ENCODE results near the gene GATB.

The GATB gene

DNA sequence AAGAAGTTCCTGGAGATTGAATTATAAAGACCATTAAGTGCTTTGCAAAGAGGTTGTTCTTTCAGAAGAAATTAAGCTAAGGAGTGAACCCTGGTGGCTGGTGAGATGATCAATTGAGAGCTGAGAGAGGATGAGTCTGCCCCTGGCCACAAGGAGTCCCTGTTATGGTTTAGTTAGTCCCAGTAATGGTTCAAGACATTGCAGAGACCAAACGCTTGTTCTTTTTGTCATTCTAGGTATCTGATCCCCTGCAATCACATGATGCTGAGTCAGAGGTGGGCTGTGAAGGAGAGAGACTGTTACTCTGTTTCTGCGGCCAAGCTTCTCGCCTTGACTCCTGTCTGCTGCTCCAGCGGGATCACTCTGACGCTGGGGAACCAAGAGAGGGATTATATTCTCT is 114.5 kb downstream of the GATB start:
- FAIRE-seq = no peak

DNA sequence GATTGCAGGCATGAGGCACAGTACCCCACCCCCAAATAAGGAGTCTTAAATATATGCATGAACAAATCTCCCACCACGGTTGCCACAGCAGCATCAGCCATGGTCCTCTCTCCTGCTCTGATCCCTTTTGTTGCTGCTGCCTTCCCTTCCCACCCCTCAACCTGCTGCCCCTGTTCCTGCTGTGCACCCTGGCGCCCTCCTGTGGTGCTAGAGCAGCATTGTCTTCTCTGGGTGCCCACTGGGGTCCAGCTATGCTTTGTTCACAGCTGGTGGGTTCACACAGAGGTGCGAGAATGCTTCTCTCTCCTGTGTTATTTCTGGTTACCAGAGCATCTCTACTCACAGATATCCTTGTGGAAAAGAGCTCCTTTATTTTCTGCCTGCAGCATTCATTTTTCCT is 116.2 kb downstream of the GATB start:
- FAIRE-seq = no peak

DNA sequence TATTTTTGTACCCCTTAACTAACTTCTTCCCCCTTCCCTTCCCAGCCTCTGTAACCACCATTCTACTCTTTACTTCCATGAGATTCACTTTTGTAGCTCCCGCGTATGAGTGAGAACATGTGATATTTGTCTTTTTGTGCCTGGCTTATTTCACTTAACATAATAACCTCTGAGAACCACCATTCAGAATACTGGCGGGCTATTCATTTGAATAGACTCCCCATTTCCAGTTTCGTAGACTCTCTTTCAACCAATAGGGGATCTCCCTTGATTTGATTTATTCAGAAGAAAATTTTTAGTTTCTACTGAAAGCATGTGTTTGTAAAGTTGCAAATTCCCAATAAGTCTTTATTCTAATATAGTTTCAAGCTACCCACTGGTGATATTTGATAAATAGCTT is 117.2 kb downstream of the GATB start:
- no peak for FAIRE-seq

DNA sequence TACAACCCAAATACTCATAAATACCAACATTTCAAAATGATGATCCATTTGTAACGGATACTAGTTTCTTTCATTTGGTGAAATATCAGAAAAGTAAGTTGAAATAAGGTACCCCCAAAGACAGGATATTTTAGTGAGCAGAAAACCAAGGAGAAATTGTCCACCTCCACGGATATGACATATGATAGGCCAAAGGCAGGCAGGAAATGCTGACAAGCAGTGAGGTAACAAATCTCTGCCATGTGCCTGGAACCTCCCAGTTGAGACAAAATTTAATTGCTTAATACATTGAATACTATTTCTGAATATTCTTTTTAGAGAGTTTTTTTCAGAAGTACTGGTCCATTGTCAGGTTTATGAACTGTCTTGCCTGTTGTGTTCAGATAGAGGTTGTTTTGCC is 118.8 kb downstream of the GATB start:
- no peak for FAIRE-seq

DNA sequence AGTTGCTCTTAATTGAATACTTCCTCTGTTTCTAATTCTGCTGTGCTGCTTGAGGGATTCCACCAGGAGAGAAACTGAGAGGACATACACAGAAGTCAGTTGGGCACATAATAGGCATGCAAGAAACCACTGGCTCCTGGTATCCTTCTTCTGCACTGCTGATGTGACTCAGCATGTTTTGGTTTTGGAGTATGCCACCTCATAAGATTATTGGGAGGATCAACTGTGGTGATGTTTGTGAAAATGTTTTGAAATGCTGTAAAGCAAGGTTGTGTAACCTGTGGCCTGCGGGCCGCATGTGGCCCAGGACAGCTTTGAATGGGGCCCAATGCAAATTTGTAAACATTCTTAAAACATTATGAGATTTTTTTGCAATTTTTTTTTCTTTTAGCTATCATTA is 119.6 kb downstream of the GATB start:
- FAIRE-seq = no peak

DNA sequence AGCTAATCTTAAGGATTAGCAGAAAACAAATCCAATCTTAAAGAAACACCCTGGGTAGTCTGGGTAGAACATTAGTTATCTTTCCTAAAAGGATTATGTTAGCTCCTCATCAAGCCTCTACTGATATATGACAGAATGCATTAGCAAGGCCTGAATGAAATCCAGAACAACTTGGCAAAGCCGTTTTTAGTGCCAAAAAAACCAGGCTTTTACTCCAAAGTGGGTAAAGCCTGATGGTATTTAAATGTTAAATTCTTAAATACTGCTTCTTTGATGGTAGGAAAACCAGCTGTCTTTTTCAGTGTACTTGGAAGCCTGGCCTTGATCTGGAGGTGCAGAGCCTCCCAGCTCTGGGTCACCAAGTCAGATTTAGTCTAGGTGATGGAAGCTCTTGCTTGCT is 120.4 kb downstream of the GATB start:
- FAIRE-seq = no peak

DNA sequence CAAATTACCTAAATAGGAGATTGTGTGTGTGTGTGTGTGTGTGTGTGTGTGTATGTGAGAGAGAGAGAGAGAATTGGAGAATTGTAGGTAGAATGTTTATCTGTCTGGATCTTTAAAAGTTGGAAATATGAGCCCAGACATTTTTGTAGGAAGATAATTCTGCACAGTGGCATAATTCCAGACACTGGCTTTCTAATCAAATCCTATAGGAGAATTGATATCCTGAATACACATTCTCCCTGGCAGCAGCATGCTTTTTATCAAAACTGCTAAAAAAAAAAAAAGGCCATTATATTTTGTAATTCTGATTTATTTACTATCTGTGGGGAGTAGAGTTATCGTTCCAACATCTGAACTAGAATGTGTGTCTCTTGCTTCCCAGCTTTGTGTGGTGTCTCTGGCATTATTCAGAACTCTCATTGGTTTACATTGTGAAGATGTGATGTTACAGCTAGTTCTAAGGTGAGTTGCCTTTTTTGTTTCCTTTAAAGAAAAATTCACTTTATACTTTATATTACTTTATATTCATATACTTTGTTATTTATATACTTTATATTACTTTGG is 122.4 kb downstream of the GATB start:
- no peak for FAIRE-seq

DNA sequence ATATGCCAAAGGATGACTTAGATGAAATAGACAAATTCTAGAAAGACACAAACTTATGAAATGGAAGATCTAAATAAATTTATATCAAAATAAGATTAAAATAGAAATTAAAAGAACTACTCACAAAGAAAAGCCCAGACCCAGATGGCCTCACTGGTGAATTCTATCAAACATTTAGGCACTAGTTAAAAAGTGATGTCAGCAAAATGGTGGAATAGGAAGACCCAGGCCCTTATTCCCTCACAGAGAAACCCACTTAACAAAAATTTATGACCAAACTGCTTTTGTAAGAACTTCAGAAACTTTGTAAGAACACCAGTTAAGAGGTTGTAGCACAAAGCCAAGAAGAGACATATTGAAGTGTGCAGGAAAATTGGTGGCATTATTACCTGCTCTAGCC is 129.5 kb downstream of the GATB start:
- no peak for FAIRE-seq

DNA sequence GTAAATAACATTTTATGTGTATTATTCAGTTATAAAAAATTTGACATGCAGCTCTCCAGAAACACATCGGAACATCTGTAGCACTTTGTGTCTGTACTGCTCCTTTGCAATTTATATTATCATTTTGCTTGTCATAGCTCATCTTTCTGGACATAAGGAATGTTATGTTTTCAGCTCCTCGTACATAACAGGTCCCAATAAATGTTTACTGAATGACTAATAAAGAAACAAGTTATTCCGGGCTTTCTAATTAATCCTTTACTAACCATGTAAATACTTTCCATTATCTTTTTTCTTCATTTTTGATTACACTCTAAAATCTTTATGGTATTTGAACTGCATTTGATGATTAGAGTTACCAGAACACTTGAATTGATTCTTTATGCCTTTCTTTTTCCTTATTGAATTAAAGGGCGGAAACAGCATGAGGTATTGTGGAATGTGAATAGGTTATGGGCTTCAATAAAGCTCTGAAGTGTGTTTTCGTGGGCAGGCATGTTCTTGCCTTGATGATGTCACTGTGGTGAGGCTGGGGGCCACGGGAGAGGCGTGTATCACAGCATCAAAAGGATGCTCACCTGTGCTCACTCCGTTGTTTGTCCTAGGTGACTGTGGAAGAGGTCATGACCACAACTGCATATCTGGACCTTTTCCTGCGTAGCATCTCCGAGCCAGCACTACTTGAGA is 131.6 kb downstream of the GATB start:
- no peak for FAIRE-seq

DNA sequence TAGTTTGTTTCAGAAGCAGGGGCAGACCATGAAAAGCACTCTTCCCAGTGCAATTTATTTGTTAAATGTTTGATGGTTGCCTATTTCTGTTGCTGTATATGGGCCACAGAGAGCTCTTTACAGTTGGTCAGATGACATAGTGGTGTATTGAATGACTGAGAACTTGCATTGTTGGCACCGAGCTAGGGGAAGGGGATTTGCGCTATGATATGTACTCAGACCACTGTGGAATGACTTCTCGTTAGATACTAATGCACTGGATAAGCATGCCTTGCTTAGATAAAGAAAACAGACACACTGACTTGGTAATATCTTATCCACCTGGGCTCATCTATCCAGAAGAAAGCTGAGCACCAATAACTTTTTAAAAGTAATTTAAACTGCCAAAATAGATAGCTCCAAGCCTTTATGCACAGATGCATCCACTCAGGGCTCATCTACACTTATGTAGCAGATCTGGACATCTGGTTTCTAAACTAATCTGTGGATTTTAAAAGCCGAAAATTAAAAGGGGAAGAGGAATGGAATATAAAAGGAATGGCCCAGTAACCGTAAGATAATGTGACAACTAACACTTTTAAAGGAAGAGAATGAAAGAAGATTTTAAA is 132.7 kb downstream of the GATB start:
- FAIRE-seq = no peak

DNA sequence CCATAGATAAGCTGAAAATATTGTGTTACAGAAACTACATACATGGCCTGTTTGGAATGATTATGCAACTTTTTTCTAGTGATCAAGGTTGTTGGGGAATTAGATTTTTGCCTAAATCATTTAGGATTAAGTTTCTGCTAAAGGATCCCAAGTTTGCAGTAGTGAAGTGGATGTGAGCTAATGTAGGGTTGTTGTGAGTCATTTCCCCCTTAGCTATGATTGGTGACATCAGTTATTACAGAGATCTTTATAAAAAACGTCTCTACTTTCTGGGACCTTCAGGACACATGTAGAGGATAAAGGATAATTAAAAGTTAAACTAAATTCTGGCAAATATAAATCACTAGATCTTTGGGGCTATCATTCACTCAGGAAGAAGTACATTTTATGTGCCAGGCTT is 133.3 kb downstream of the GATB start:
- FAIRE-seq = no peak

DNA sequence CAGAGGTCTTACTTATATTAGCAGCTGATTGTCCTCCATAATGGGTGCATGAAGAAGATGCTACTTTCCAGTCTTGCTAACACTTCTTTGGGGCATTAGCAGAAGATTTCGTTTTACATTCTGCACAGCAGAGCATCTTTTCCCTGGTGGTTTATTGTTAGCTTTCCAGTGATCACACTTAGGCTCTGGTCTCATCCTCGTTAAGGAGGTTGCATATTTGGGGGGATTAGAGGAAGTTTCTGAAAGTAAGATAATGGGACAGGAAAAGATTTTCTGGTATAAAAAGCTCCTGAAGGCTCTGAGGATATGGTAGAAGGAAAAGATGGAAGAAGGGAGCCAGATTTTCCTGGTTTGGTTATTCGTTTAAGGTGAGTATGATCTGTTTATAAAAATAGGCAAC is 134.1 kb downstream of the GATB start:
- no peak for FAIRE-seq

DNA sequence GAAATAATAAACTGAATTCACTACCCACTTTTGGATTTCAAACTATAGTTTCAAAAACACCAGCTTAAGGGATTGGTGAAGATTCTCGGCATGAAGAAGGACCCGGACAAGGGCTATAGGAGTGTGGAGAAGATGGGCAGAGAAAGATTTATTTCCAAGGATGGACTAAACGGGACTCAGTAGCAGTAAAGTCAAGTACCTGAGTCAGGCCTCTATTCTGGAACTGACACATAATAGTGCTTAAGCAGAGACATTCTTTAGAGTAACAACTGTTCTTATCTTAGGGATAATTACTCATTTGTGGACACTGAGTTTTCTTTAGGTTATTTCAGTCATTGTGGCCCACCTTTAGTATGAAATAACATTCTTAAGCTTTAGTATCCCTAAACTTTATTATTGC is 134.6 kb downstream of the GATB start:
- FAIRE-seq = no peak

DNA sequence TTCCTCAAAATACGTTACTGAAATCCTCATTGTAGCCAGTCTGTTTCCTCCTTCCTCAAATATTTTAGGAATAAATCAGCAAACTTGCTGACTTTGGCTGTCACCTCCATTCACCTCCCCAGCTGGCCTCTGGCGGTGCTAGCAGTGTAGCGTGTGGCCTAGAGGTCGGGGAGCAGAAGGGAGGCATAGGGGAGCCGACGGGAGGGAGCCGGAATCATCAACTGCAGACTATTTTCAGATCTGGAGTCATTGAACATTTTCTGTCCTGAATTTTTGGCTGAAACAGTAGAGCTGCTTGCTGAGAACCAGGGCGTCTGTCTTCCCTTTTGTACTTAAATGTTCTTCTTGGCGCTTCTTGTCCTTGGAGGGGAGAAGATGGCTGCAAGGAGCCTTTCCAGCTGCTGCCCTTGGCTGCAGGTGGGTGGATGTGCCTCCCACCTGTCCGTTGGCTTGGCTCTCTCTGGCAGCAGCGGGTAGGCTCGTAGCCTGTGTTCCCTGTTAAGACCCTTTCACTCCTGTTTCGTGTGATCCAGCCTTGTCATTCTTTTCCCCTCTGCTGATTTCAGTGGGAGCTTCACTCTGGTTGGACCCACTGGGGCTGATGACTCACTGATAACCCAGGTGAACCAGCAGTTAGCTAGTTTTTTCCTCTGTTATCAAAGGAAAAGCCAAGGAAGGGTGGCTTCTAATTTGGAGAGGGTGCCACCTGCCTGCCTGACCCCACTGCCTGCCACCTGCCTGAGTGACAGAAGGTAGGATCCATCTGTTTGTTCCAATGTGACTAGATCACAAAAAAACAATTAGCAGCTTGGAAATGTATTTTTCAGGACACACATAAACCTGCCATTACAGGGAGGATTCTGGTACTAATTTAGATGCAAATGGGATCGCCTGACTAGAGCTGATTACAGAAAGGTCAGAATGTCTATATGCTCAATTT is 135.9 kb downstream of the GATB start:
- FAIRE-seq = no peak

Data from A204.1 (cell line).